DOHH2 (cell line): ENCODE measurements around the gene ADCY6.

Experiments used
- H3F3A ChIP-seq: fragments of 200-600 bp; sonication (generic), shearing (Covaris generic); 2 replicates; pipeline ENCODE4 v1.6.0; 2016; ENCODE audit warnings: antibody characterized with exemption, mild to moderate bottlenecking; ENCODE audit not compliant: control insufficient read depth, insufficient read depth
- H3K27ac ChIP-seq: fragments of 200-600 bp; sonication (generic); 2 replicates; pipeline ENCODE4 v1.5.1; 2014; ENCODE audit warnings: low read depth, mild to moderate bottlenecking, low read length, moderate library complexity
- H3K27me3 ChIP-seq: fragments of 200-600 bp; sonication (generic); 2 replicates; pipeline ENCODE4 v1.6.1; 2014; ENCODE audit warnings: mild to moderate bottlenecking, low read length, mixed read lengths; ENCODE audit not compliant: control insufficient read depth
- H3K36me3 ChIP-seq: fragments of 200-600 bp; sonication (generic); 2 replicates; pipeline ENCODE4 v1.6.1; 2014; ENCODE audit warnings: mild to moderate bottlenecking, low read length, moderate library complexity, mixed read lengths; ENCODE audit not compliant: control insufficient read depth
- H3K4me1 ChIP-seq: fragments of 200-600 bp; sonication (generic); 2 replicates; pipeline ENCODE4 v1.6.1; 2014; ENCODE audit warnings: mild to moderate bottlenecking, low read length, mixed read lengths; ENCODE audit not compliant: control insufficient read depth
- H3K4me2 ChIP-seq: fragments of 200-600 bp; sonication (generic); 2 replicates; pipeline ENCODE4 v1.6.0; 2014; ENCODE audit warnings: mild to moderate bottlenecking, low read length, moderate library complexity
- H3K4me3 ChIP-seq: fragments of 200-600 bp; sonication (generic); 2 replicates; pipeline ENCODE4 v1.5.1; 2014; ENCODE audit warnings: mild to moderate bottlenecking, low read length, mixed read lengths
- H3K79me2 ChIP-seq: fragments of 200-600 bp; sonication (generic); 2 replicates; pipeline ENCODE4 v1.6.1; 2014; ENCODE audit warnings: mild to moderate bottlenecking, low read length, mixed read lengths; ENCODE audit not compliant: control insufficient read depth
- H3K9me2 ChIP-seq: fragments of 200-600 bp; sonication (generic); replicated peaks from 2 replicates; pipeline ENCODE4 v1.6.1; 2014; ENCODE audit warnings: mild to moderate bottlenecking, low read length, mixed read lengths; ENCODE audit not compliant: control insufficient read depth
- H3K9me3 ChIP-seq: fragments of 200-600 bp; sonication (generic); 2 replicates; pipeline ENCODE4 v1.6.1; 2014; ENCODE audit warnings: antibody characterized with exemption, low read length, mixed read lengths; ENCODE audit not compliant: control insufficient read depth, insufficient read depth
- H4K20me1 ChIP-seq: fragments of 200-600 bp; sonication (generic); 2 replicates; pipeline ENCODE4 v1.6.0; 2014; ENCODE audit warnings: low read depth, mild to moderate bottlenecking, antibody characterized with exemption, low read length, moderate library complexity; ENCODE audit not compliant: control insufficient read depth, insufficient read depth
- EZH2phosphoT487 ChIP-seq: fragments of 200-600 bp; sonication (generic); IDR thresholded peaks from 2 replicates; pipeline ENCODE4 v1.6.1; 2017; ENCODE audit warnings: borderline replicate concordance, mild to moderate bottlenecking, antibody characterized with exemption, low read length, moderate library complexity, mixed read lengths
- TF ChIP-seq, protein P1 (sequence below): fragments of 200-600 bp; sonication (generic); IDR thresholded peaks from one replicate; pipeline ENCODE4 v1.5.1; 2014; ENCODE audit warnings: antibody characterized with exemption, mild to moderate bottlenecking, low read depth, low read length; ENCODE audit not compliant: poor library complexity, severe bottlenecking

The ADCY6 gene

DNA sequence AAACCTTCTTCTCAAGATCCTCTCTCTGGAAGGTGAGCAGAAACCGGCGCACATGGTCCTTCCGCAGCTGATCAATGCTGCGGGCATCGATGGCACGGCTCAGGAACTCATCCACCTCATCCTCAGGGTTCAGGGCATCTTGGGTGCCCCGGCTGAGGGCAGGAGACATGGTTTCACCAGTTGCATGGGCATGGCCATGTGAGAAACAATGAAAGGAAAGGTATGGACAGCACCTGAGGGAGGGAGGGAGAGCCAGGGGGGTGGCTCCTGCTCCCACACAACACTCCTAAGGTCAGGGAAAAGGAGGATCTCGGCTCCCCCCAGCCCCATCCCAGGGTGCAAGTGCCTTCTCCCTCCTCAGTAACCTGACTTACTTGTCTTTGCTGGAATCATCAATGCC, 13.6 kb downstream of the ADCY6 start:
- Histone ChIP-seq H3K27me3 (no peaks in the 10 kb centered on the region), H3K9me3 (no peaks in the 10 kb centered on the region), H3K4me3 (no peak overlapping the region), H3K79me2 (no peaks in the 10 kb centered on the region), H3K4me1 (peaks cover 6% of the 10 kb centered on the region; the same call in 1 of the 2 replicates), H3F3A (no peaks in the 10 kb centered on the region), H3K36me3 (no peaks in the 10 kb centered on the region), H3K9me2 (no peaks in the 10 kb centered on the region), H3K4me2 (no peak overlapping the region), H3K27ac (no peak overlapping the region), H4K20me1 (no peaks in the 10 kb centered on the region)
- TF ChIP-seq, protein P1, sequence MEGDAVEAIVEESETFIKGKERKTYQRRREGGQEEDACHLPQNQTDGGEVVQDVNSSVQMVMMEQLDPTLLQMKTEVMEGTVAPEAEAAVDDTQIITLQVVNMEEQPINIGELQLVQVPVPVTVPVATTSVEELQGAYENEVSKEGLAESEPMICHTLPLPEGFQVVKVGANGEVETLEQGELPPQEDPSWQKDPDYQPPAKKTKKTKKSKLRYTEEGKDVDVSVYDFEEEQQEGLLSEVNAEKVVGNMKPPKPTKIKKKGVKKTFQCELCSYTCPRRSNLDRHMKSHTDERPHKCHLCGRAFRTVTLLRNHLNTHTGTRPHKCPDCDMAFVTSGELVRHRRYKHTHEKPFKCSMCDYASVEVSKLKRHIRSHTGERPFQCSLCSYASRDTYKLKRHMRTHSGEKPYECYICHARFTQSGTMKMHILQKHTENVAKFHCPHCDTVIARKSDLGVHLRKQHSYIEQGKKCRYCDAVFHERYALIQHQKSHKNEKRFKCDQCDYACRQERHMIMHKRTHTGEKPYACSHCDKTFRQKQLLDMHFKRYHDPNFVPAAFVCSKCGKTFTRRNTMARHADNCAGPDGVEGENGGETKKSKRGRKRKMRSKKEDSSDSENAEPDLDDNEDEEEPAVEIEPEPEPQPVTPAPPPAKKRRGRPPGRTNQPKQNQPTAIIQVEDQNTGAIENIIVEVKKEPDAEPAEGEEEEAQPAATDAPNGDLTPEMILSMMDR: no peak
- no peak for TF ChIP-seq EZH2phosphoT487

- H3K79me2 ChIP-seq: no peaks in the 10 kb centered on the region
- TF ChIP-seq EZH2phosphoT487: no peak
- TF ChIP-seq, protein P1: no peak
- H4K20me1 ChIP-seq: no peaks in the 10 kb centered on the region
- H3K36me3 ChIP-seq: no peaks in the 10 kb centered on the region
- no peaks in the 10 kb centered on the region for H3K9me2 ChIP-seq
- no peaks in the 10 kb centered on the region for H3K27me3 ChIP-seq
- H3K9me3 ChIP-seq: no peaks in the 10 kb centered on the region
- no peak overlapping the region for H3K4me2 ChIP-seq
- H3K4me3 ChIP-seq: no peak overlapping the region
- no peak overlapping the region for H3K27ac ChIP-seq
- H3F3A ChIP-seq: no peaks in the 10 kb centered on the region
- no peaks in the 10 kb centered on the region for H3K4me1 ChIP-seq
Measured at GRCh38 chr12:48774516-48774915, 14.4 kb downstream of the ADCY6 start.

DNA sequence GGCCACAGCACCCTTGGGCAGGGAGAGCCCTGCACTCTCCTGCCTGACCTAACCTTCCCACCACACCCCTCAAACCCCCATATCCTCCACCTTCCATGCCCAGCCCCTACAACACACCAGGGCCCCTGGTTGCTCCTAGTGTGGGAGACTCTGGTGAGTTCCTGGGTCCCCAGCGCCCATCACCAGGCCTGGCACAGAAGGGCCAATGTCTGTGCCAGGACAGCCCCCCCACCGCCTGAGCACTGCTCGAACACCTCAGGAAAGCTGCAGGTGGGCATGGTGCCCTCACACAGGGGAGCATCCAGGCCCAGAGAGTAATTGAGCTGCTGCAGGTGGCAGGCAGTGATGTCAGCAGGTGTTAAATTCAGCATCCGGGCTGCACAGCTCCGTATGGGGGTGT, 15.2 kb downstream of the ADCY6 start:
- Histone ChIP-seq H3F3A (no peaks in the 10 kb centered on the region), H3K27me3 (no peaks in the 10 kb centered on the region), H3K9me2 (no peaks in the 10 kb centered on the region), H3K9me3 (no peaks in the 10 kb centered on the region), H3K4me2 (no peak overlapping the region), H3K36me3 (no peaks in the 10 kb centered on the region), H3K79me2 (no peaks in the 10 kb centered on the region), H3K4me3 (no peak overlapping the region), H3K27ac (no peak overlapping the region), H4K20me1 (no peaks in the 10 kb centered on the region), H3K4me1 (no peaks in the 10 kb centered on the region)
- TF ChIP-seq EZH2phosphoT487: no peak
- TF ChIP-seq, protein P1: no peak

- H3F3A ChIP-seq: no peaks in the 10 kb centered on the region
- H3K27ac ChIP-seq: no peak overlapping the region
- H3K79me2 ChIP-seq: no peaks in the 10 kb centered on the region
- no peaks in the 10 kb centered on the region for H4K20me1 ChIP-seq
- no peak overlapping the region for H3K4me2 ChIP-seq
- TF ChIP-seq EZH2phosphoT487: no peak
- TF ChIP-seq, protein P1: no peak
- H3K9me3 ChIP-seq: no peaks in the 10 kb centered on the region
- H3K36me3 ChIP-seq: no peaks in the 10 kb centered on the region
- H3K4me3 ChIP-seq: no peak overlapping the region
- no peaks in the 10 kb centered on the region for H3K9me2 ChIP-seq
- H3K4me1 ChIP-seq: no peaks in the 10 kb centered on the region
- H3K27me3 ChIP-seq: peaks cover 7% of the 10 kb centered on the region
Measured at GRCh38 chr12:48771588-48772112, 17.2 kb downstream of the ADCY6 start.
